Activated CD8-positive, alpha-beta memory T cell treated with anti-CD3 and anti-CD28 coated beads for 1 hour (primary cell): ENCODE results near the gene APEX1.

Experiments used
- DNase-seq, 2 donors: peaks; one replicate each; pipeline ENCODE4 v3.0.0-alpha.2; 2020; ENCODE audit warnings: low read depth in 1 of 2; ENCODE audit errors: extremely low read depth in 1 of 2

APEX1 gene

DNA sequence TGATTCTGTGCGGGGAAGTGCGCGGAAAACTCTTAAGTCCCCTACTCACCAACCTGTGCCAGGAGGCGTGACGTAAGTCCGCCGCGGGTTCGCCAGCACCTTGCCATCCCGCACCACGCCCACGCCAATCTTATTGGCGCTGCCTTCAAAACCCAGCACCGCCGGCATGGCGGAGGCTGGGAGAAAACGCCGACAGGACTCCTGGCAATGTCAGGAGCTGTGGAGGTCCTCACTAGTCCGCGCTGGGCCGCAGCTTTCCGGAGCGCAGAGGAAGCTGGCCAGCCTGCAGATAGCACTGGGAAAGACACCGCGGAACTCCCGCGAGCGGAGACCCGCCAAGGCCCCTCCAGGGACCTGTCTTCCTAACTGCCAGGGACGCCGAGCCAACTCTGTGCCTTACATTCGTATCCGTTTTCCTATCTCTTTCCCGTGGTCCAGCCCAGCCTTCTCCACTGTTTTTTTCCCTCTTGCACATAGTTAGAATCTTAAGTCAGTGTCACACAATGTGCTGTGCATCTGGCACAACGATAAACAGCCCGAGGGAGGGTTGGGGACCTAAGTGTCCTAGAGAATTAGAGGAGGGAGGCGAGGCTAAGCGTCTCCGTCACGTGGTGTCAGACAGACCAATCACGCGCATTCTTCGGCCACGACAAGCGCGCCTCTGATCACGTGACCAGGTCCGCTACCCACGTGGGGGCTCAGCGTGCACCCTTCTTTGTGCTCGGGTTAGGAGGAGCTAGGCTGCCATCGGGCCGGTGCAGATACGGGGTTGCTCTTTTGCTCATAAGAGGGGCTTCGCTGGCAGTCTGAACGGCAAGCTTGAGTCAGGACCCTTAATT lies at the start of gene APEX1, which contains the start of gene OSGEP:
TSS of gene APEX1 (plus strand) at position 711 of the 839 bp plus-strand sequence. CDS start 420 bp downstream, outside the sequence.
TSS of gene OSGEP (minus strand) at position 297 of the 839 bp plus-strand sequence. CDS start at position 168, 129 bp downstream.
- DNase-seq, result peak; percentile 93 to 97

DNA sequence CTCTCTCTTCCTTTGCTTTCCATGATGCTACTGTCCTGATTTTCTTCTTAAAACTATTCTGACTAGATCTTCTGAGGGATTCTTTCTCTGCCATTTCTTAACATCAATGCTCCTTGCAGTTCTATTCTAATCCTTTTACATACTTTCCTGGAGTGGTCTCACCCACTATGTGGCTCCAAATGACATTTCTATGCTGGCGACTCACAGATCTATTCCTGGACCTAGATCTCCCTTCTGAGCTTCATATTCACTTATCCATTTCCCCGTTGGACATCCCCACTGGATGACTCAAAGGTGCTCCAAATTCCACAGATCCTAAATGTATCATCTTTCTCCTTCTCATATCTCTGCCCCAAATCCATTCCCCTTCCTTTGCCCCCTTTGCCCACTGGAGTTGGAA lies 45.8 kb upstream of the APEX1 start:
- DNase-seq, result no peak

DNA sequence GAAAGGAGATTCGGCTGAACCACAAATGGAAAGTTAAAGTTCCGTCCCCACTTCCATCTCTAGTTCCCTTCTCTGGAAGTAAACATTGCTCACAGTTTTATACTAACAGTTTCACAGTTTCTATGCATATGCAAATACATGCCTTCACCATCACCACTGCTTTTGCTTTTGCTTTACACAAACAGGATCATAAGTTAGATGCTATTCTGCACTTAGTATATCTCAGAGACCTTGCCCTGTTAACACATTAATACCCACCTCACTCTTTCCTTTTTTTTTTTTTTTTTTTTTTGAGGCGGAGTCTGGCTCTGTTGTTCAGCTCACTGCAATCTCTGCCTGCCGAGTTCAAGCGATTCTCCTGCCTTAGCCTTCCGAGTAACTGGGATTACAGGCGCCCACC lies 42.6 kb upstream of the APEX1 start:
- no peak for DNase-seq

DNA sequence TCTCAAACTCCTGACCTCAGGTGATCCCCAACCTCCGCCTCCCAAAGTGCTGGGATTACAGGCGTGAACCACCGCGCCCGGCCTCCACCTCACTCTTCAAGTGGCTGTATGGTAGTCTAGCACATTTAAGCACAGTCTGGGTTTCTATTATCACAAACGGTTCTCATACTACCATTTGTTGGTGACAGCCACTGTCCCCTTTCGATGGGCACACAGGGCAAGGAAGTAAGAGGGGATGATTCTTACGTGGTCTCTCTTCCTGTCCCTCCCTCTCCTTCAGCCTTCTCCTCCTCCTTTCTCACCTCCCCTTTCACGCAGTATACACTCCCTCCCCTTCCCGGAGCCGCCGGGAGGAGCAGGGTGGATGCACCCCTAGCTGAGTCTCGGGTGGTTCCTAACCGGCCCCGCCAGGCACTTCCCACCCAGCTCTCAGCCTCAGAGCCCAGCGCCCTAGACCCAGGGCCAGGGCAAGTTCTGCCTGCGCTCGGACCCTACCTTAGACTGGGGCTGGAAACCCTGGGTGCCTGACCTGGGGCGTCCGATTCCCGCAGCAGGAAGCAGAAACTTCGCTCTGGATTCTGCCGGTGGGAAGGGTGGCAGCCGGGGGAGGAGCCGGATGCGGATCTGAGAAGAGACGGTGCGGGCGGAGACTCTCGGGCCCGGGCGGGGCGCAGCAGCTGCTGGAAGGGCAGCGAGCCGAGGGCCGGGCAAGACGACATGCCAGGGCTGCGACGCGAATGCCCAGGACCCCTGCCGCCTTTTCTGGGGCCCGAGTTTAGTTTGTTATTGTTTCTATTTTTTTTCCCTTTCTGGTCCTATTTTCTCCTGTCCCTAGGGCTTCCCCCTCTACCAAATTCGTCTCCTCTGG lies 41.9 kb upstream of the APEX1 start, which contains the start of gene TEP1:
TSS of gene TEP1 (minus strand) at position 626 of the 868 bp plus-strand sequence. CDS start 5,062 bp downstream, outside the sequence.
- peak; percentile 13 to 58 for DNase-seq

DNA sequence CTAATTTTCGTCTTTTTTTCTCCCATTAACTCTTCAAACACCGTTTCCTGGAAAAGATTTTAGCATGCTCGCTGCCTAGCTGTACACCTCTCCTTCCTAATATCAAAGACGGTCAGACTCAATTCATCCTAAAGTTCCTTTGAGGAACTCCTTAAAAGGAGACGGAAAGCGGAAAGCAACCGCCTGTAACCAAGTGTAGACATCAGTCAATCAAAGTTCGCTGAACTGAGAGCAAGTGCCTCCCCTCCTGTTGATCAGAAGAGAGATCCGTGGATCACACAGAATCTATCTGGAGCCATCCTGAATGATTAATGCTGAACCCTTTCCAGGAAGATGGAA lies 41.3 kb upstream of the APEX1 start:
- DNase-seq, result no peak

DNA sequence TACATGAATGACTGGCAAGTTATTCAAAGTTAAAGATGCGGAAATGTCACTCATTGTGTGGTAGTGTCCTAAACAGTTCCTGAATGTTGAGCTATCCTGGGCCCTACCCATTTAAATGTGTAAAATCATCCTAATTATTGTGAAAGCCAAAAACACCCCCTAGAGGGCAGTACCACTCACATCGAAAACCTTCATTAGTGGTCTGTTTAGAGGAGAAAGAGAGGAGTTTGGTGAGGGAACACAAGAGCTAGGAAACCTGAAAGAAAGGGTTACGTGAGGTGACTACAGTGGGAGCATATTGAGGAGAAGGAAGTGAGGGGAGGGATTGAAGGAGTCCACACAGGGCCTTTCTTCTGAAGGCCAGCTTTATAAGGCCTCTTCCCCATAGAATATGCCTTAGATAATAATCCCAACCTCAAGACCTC lies 39.2 kb upstream of the APEX1 start:
- DNase-seq, result no peak

DNA sequence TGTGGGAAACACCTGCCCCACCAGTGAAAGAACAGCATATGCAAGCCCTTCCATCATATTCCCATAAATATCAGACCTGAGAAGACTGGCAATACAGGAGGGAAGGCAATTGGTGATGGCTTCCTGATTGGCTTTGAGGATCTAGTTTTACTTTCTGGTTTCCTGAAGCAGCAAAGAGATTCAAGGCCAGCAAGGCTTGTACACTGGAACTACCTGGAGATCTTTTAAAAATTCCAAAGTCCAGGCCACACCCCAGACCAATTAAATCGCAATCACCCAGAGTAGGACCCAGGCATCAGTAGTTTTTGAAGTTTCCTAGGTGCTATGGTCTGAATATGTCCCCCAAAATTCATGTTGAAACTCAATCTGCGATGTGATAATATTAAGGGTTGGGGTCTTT lies 38.8 kb upstream of the APEX1 start:
- no peak for DNase-seq

DNA sequence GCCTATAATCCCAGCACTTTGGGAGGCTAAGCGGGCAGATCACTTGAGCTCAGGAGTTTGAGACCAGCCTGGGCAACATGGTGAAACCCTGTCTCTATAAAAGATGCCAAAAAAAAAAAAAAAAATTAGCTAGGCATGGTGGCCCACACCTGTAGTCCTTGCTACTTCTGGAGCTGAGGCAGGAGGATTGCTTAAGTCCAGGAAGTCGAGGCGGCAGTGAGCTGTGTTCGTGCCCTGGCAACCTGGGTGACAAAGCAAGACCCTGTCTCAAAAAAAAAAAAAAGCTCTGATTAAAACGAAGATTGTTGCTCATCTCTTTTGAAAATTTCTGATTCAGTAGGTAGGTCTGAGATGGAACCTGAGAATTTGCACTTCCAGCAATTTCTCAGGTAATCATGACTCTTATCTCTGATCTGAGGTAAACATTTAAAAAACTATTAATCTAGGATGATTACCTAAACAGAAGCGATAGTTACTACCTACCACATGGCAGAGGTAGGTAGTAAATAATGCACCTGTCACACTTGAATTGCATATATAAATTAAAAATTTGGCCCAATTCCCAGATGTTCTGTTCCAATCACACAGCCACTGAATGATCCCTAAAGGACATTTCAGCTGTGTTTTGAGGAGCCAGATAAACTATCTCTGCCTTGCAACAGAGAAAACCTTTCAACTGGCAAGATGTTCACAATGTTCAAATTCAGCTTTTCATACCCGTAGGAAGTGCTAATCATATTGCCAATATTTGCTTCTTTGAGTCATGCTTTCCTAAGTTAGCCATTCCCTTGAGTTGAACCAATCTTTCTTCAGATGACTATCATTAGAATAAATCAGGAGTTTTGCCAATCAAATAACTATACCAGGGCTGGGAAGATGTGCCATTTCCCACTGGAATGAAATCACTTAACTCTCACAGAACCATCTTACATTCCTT lies 37.5 kb upstream of the APEX1 start:
- DNase-seq, result no peak

DNA sequence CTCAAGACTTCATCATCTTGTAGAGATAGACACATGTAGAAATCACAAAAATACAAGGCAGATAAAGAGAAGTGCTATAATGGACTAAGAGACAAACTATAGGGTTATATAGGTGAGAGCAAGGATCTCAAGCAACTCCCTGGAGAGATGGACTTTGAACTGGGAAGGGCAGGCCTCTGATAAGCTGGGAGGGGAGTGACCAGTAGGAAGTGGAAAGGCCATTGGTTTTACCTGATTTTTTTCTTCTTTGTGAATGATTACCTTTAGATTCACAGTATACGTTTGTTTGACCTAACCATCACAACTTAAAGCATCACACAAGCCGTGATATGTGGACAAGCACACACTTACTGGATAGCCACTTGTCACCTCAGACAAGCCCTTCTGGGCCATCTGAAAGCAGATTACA lies 36.5 kb upstream of the APEX1 start:
- no peak for DNase-seq

DNA sequence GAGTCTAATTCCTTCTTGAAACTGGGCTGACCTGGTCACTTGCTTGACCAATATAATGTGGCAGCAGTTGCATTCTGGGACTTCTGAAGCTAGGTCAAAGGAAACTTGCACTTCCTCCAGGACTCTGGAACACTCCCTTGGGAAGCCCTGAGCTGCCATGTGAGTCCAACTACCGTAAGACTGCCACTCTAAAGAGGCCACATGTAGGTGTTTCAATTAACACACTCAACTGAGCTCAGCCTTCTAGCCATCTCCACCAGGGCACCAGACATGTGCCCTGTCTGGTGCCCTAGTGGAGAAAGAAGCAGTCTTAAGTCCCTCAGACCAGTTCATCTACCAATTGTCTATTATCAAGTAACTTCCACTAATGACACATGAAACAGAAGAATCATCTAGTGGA lies 35.6 kb upstream of the APEX1 start:
- DNase-seq, result no peak

DNA sequence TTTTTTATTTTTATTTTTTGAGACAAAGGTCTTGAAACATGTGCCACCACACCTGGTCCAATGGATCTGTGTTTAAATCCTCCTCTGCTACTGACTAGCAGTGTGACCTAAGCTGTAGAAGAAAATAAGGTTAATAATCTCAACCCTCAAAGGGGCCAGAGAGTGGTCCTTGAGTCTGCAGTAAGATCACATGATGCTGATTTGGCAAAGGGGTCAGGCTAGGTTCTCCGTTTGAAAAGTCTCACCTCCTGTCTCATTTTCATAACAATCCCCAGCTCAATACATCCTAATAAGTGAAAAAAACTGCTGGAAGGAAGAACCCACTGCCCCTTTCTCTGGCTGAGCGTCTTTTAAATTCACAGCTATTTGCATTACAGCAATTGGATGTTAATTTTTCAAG lies 33.8 kb upstream of the APEX1 start:
- no peak for DNase-seq

DNA sequence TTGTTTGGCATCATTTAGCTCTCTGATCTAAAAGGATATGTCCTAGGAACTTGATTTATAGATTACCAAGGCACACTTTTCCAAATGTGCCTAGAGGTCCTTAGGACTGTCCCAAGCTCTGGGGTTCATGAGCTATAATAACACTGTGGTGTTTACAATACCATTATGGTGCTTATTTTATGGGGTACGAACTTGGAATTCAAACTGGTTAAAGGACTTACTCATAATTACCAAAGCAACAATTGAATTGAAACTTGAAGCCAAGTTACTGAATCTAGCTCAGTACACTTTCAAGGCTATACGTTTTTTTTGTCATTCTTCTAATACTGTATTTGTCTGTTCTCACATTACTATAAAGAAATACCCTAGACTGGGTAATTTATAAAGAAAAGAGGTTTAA lies 32.1 kb upstream of the APEX1 start:
- no peak for DNase-seq

DNA sequence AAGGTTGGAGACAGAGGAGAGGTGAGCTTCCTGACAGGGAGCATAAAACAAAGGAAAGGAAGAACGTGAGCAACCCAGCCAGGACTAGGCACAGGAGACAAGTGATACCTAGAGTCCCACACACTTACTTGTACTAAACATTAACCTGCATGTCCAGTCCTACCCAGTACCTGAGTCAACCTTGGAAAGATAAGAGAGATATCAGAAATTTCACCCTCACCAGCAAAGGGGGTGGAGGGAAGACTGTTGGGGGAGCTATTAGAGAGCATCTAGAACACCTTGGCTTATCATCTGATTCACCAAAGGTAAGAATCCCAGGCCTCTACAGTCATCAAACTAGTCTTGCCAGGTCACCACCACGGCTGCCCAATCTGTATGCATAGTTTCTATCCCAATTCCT lies 30.2 kb upstream of the APEX1 start:
- DNase-seq, result no peak

DNA sequence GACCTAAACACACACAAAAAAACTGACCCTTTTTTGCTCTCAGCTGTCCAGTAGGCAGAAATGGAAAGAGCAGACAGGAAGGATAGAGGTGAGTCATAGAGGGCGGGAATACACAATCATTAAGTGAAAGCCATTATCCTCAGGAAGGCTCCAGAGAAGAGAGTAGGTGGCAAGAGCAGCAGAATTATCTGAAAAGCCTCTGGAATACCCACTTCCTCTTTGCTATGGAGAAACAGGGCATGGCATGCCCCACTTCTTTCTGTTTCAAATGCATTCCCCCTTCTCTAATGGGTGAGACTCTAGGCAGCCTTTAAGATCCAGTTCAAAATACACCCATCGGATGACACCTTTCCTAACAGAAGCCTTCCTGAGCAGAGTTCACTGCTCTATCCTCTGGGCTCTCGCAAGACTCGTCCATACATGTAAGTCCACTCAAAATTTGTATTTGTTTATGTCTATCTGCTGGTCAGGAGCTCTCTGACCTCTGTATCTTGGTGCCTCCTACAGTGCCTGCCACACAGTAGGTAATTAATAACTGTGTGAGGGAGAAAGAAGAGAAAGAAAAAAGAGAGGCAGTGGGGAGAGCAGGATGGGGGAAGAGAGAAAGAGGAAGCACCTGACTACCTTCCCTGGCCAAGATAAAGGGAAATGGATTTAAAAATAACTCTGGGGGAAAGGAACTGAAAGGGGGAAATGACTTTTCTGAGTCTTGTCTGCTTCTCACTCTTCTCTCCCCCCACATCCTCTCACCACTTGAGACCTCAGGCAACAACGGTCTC lies 27.6 kb upstream of the APEX1 start:
- DNase-seq, result no peak

DNA sequence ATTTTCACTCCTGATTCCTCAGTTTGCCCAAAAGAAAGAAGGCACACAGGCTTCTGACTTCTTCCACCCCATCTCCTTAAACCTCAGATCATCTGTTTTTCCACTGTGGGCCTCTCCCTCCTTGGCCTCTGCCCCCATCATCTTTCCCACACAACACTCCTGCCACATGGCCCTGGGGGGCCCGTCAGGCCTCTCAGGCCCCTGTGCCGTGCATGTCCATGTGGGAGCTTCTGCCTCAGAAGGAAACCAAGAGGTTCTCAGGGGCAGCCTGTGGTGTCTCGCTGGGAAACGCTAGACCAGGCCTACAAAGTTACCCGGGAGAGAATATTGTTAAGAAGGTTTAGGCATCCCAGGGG lies 27.0 kb upstream of the APEX1 start:
- no peak for DNase-seq

DNA sequence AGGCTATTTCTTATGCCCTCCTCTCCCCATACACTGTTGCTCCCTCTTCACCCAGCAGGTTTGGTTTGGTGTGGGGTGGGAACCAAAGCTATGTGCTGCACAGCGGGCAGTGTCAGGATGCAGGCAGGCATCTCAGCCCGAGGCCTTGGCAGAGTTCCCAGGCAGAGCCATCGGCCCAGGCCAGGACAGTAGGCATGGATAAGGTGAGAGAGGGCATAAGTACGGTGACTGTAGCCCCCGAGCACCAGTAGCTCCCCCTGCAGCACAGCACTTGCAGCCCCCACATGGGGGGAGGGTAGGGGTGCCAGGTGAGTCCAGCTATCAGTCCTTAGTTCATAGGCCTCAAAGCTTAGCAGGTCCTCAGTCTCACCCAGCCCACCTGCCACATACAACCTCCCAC lies 26.2 kb upstream of the APEX1 start:
- no peak for DNase-seq

DNA sequence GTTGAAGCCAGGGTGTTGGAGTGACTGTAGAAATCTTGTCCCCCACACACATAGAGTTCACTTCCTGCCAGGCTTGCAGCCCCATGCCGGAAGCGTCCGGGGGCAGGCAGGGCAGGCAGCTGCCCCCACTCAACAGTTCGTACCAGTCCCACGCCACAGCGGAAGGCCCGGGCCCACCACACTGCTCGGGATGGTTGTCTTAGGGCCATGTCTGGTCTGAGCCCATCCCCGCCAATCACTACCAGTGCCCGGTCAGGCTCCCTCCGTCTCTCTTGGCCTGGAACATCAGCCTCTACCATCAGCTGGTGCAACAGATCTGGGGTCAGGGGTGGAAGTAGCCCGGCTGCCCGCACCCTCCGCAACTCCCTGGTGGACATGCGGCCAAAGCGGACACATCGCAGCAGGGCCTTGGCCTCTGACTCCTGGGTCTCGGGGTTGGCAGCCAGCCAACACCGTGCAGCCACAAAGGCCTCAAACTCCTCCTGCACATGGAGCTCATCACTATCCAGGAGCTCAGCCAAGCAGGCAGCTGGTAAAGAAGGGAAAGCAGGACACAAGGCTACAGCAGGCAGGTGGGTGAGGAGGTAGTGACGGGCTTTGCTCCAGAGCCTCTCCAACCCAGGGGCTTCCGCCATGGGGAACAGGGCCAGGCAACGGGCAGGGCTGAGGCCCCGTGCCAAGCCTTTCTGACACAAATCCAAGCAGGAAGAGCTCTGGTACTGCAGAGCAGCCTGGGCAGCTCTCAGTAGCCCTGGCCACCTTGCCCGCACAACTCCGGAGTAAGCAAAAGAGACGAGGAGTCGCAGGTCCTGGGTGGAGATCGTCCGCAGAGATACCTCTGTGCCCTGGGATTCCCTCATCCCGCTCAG lies 25.0 kb upstream of the APEX1 start:
- no peak for DNase-seq

DNA sequence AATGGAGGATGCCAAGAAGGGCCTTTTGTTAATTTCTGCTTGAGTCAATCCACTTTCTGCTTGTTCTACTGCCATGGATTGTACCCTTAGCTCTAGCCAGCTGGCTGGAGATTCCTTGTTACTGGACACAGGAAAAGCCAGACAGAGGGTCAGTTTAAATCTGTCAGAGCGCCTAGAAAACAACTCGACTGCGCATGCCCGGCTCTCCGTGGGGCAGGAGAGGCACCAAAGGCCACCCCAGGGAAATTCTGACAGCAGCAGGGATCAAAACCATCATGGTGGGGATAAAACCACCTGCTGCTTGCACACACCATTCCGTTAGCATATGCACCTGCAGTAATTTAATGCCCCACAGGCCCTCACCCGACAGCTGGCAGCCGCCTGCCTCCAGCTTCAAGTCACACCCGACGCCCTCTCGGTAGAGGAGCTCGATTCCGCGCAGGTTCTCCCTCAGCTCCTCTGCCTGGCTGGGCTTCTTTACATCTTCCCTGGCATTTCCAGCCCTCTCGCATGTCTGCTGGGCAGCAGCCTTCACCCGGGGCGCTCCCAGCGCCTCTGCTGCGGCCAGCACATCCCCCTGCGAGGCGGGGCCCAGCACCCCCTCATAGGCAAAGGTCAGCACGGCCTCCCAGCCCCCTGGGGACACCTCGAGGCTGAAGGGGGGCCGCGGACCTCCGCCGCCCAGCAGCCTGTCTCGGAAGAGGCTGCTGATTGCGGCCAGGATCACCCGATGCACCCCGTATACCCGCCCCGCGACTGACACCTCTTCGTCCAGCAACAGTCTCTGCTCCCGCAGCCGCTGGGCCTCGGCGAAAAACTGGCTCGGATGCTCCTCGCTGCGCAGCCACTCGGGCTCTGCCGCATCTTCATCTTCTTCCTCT lies 20.1 kb upstream of the APEX1 start:
- no peak for DNase-seq
